ENCODE measurements around the gene TMCC3. TPM values are rescaled to one million over a fixed set of nuclear protein-coding genes. Genes with fewer than 3 reads are reported as not detected.
"Not testable (repeated sequence)": the region's sequence is repeated elsewhere in the genome, so short reads cannot be mapped to it uniquely, and the experiment has no call there.

The TMCC3 gene
- total RNA-seq, 1 experiment from 2014 or later, result 0.49 TPM

DNA sequence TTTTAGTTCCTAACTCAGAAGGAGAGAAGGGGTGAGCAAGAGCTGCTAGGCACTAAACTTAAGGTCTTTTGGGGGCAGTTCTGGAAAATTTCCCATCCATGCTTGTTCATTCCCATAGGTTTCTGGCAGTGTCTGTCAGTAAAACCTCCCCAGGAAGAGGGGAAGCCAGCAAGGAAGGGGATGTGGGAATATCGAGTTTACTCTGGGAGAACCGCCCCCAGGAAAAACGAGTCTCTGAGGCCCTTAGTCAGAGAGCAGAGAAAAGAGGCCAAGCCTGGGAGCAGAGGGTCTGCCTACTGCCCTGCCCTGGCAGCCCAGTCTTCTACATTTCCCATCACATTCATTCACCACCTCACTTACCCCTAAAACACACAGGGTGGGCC lies 55.9 kb downstream of the TMCC3 start:
- TF ChIP-seq, protein P1, sequence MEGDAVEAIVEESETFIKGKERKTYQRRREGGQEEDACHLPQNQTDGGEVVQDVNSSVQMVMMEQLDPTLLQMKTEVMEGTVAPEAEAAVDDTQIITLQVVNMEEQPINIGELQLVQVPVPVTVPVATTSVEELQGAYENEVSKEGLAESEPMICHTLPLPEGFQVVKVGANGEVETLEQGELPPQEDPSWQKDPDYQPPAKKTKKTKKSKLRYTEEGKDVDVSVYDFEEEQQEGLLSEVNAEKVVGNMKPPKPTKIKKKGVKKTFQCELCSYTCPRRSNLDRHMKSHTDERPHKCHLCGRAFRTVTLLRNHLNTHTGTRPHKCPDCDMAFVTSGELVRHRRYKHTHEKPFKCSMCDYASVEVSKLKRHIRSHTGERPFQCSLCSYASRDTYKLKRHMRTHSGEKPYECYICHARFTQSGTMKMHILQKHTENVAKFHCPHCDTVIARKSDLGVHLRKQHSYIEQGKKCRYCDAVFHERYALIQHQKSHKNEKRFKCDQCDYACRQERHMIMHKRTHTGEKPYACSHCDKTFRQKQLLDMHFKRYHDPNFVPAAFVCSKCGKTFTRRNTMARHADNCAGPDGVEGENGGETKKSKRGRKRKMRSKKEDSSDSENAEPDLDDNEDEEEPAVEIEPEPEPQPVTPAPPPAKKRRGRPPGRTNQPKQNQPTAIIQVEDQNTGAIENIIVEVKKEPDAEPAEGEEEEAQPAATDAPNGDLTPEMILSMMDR (conservative IDR thresholded peaks at IDR 0.05; ENCODE audit: low read depth, low read length), result no peak
- TF ChIP-seq EZH2 (IDR thresholded peaks at IDR 0.05; ENCODE audit: borderline replicate concordance, low read depth, low read length, poor library complexity, severe bottlenecking), result no peak
- CTCF ChIA-PET, result no interaction called here
- POLR2A ChIA-PET (ENCODE audit: low non-redundant PET), result no interaction called here
- Histone ChIP-seq H3K27me3 (replicated peaks; ENCODE audit: insufficient read depth, low read depth, low read length, poor library complexity) (no peaks in the 10 kb centered on the region), H3K4me3 (ENCODE audit: low read depth, low read length, poor library complexity, severe bottlenecking) (no peak overlapping the region), H3K36me3 (ENCODE audit: insufficient read depth, low read length, poor library complexity, severe bottlenecking) (no peaks in the 10 kb centered on the region), H3K9me3 (ENCODE audit: low read depth, low read length, poor library complexity, severe bottlenecking) (no peaks in the 10 kb centered on the region), H3K27ac (ENCODE audit: low read depth, low read length, poor library complexity, severe bottlenecking) (no peak overlapping the region), H3K4me1 (ENCODE audit: insufficient read depth, low read length, poor library complexity, severe bottlenecking) (no peaks in the 10 kb centered on the region)
- no TSS peak for BruUV-seq (replicated peaks)
- intact Hi-C loops (cut with micrococcal nuclease; ENCODE audit: unreplicated experiment), result no loop called here
- no peak for DNase-seq (ENCODE audit: low spot score)

DNA sequence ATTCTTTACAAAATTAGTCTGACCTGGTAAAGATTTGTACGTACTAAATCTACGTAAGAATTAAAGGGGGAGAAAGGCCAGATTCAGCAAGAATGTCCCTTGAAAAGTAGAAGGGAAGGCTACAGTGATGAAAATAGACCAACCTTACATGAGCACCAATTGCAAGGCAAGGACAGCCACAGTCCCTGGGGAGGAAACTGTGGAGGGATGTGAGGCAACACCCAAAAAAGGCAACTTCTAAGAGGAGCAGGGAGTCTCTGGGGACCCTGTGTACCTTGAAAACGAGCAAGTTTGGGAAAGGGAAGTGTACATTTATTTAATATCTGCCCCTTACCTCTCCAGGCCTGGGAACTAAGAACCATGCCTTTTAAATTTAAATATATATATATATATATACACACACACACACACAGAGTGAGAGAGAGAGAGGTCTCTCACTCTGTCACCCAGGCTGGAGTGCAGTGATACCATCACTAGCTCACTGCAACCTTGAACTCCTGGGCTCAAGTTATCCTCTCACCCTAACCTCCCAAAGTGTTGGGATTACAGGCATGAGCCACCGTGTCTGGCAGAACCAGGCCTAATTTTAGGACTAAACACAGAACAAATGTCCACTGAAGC lies 56.4 kb downstream of the TMCC3 start:
- TF ChIP-seq, protein P1 (conservative IDR thresholded peaks at IDR 0.05; ENCODE audit: low read depth, low read length), result no peak
- TF ChIP-seq EZH2 (IDR thresholded peaks at IDR 0.05; ENCODE audit: borderline replicate concordance, low read depth, low read length, poor library complexity, severe bottlenecking), result no peak
- ChIA-PET CTCF (no interaction called here), POLR2A (ENCODE audit: low non-redundant PET) (no interaction called here)
- Histone ChIP-seq H3K4me3 (ENCODE audit: low read depth, low read length, poor library complexity, severe bottlenecking) (no peak overlapping the region), H3K9me3 (ENCODE audit: low read depth, low read length, poor library complexity, severe bottlenecking) (no peaks in the 10 kb centered on the region), H3K27ac (ENCODE audit: low read depth, low read length, poor library complexity, severe bottlenecking) (no peak overlapping the region), H3K27me3 (replicated peaks; ENCODE audit: insufficient read depth, low read depth, low read length, poor library complexity) (no peaks in the 10 kb centered on the region), H3K36me3 (ENCODE audit: insufficient read depth, low read length, poor library complexity, severe bottlenecking) (no peaks in the 10 kb centered on the region), H3K4me1 (ENCODE audit: insufficient read depth, low read length, poor library complexity, severe bottlenecking) (no peaks in the 10 kb centered on the region)
- DNase-seq (ENCODE audit: low spot score), result peak; percentile 21
- intact Hi-C loops (cut with micrococcal nuclease; ENCODE audit: unreplicated experiment), result no loop called here
- no TSS peak for BruUV-seq (replicated peaks)

DNA sequence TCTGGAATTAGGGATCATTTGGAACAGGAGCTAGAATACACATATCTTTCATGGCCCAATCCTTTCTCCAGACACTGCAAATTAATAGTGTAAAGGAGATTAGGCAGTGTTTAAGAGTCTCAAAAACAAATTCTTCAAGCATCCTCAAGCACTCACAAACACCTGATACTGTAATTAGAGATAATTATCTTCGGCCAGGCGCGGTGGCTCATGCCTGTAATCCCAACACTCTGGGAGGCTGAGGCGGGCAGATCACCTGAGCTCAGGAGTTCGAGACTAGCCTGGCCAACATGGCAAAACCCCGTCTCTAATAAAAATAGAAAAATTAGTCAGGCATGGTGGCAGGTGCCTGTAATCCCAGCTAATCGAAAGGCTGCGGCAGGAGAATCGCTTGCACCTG lies 57.6 kb downstream of the TMCC3 start:
- H3K36me3 ChIP-seq (ENCODE audit: insufficient read depth, low read length, poor library complexity, severe bottlenecking); BruUV-seq (replicated peaks); H3K27ac ChIP-seq (ENCODE audit: low read depth, low read length, poor library complexity, severe bottlenecking); CTCF ChIA-PET; POLR2A ChIA-PET (ENCODE audit: low non-redundant PET); intact Hi-C loops (cut with micrococcal nuclease; ENCODE audit: unreplicated experiment); H3K27me3 ChIP-seq (replicated peaks; ENCODE audit: insufficient read depth, low read depth, low read length, poor library complexity); H3K9me3 ChIP-seq (ENCODE audit: low read depth, low read length, poor library complexity, severe bottlenecking); H3K4me1 ChIP-seq (ENCODE audit: insufficient read depth, low read length, poor library complexity, severe bottlenecking); DNase-seq (ENCODE audit: low spot score); H3K4me3 ChIP-seq (ENCODE audit: low read depth, low read length, poor library complexity, severe bottlenecking): not testable (repeated sequence)

DNA sequence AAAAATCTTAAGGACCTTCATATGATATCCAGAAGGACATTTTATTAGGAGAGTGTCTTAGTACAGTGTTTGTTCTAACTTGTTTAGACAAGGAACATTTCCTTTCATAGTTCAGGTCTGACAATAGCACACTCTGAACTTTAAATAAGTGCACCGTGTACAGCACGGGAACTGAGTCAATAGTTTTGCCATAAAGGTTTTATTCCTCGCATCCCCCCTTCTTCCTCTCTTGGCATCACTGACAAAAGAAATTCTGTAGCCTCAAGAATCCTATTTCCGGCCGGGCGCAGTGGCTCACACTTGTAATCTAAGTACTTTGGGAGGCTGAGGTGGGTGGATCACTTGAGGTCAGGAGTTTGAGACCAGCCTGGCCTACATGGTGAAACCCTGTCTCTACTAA lies 58.3 kb downstream of the TMCC3 start:
- no peak overlapping the region for H3K27ac ChIP-seq (ENCODE audit: low read depth, low read length, poor library complexity, severe bottlenecking)
- no peaks in the 10 kb centered on the region for H3K9me3 ChIP-seq (ENCODE audit: low read depth, low read length, poor library complexity, severe bottlenecking)
- no peaks in the 10 kb centered on the region for H3K27me3 ChIP-seq (replicated peaks; ENCODE audit: insufficient read depth, low read depth, low read length, poor library complexity)
- ChIA-PET CTCF (no interaction called here), POLR2A (ENCODE audit: low non-redundant PET) (no interaction called here)
- no peaks in the 10 kb centered on the region for H3K36me3 ChIP-seq (ENCODE audit: insufficient read depth, low read length, poor library complexity, severe bottlenecking)
- no peaks in the 10 kb centered on the region for H3K4me1 ChIP-seq (ENCODE audit: insufficient read depth, low read length, poor library complexity, severe bottlenecking)
- H3K4me3 ChIP-seq (ENCODE audit: low read depth, low read length, poor library complexity, severe bottlenecking), result no peak overlapping the region
- BruUV-seq (replicated peaks), result no TSS peak
- no peak for DNase-seq (ENCODE audit: low spot score)
- TF ChIP-seq EZH2 (IDR thresholded peaks at IDR 0.05; ENCODE audit: borderline replicate concordance, low read depth, low read length, poor library complexity, severe bottlenecking), result no peak
- TF ChIP-seq, protein P1 (conservative IDR thresholded peaks at IDR 0.05; ENCODE audit: low read depth, low read length), result no peak
- intact Hi-C loops (cut with micrococcal nuclease; ENCODE audit: unreplicated experiment), result no loop called here
